Tibial artery (tissue), 4 donors: ENCODE measurements around the gene STON2.

ENCODE experiments used
- DNase-seq, 2 donors: peaks; one replicate each; pipeline ENCODE4 v3.0.0-alpha.2; 2019
- H3K27ac ChIP-seq, 2 donors: fragments of 200-600 bp; sonication (generic) in 1 of 2; 1 replicate in 1 of 2; 2 replicates in 1 of 2; pipeline ENCODE4 v1.5.1; 2018 to 2019; ENCODE audit warnings: mild to moderate bottlenecking in 1 of 2
- H3K27me3 ChIP-seq, 2 donors: fragments of 200-600 bp; sonication (generic) in 1 of 2; one replicate each; pipeline versions ENCODE4 v1.5.1 to v1.6.0; 2016 to 2019
- H3K36me3 ChIP-seq, 3 donors: fragments of 200-600 bp; sonication (generic) in 2 of 3; one replicate each; pipeline ENCODE4 v1.5.1; 2016 to 2019; ENCODE audit warnings: mild to moderate bottlenecking in 2 of 3
- H3K4me1 ChIP-seq, 4 donors: fragments of 200-600 bp; sonication (generic) in 2 of 4; 1 replicate in 3 of 4; 2 replicates in 1 of 4; pipeline ENCODE4 v1.5.1; 2016 to 2019
- H3K4me3 ChIP-seq, 2 donors: fragments of 200-600 bp; sonication (generic) in 1 of 2; 1 replicate in 1 of 2; 2 replicates in 1 of 2; pipeline ENCODE4 v1.5.1; 2018 to 2019; ENCODE audit warnings: mild to moderate bottlenecking in 2 of 2
- H3K9me3 ChIP-seq, 3 donors: fragments of 200-600 bp; sonication (generic) in 1 of 3; one replicate each; pipeline ENCODE4 v1.5.1; 2016 to 2019
- CTCF ChIP-seq, 2 experiments: fragments of 200-600 bp in 1 of 2; fragments of 450-650 bp in 1 of 2; IDR thresholded peaks; one replicate each; pipeline ENCODE4 v1.5.1; 2017 to 2019; ENCODE audit warnings: antibody characterized with exemption in 2 of 2, mild to moderate bottlenecking in 1 of 2, moderate library complexity in 1 of 2
- intact Hi-C: fragments of 100-400 bp; cut with DNase I; formaldehyde crosslinking; loops from one replicate; pipeline ENCODE4 v1.15.0; 2023; ENCODE audit warnings: low total_unique reads

Gene STON2

GRCh38 chr14:81222691-81223090 lies 177.4 kb downstream of the STON2 start:
- Histone ChIP-seq H3K36me3 (no peaks in the 10 kb centered on the region), H3K27ac (no peak overlapping the region), H3K9me3 (no peaks in the 10 kb centered on the region), H3K4me3 (no peak overlapping the region), H3K27me3 (no peaks in the 10 kb centered on the region), H3K4me1 (peaks cover 0 to 21% (median 3%) of the 10 kb centered on the region in 4 donors)
- TF ChIP-seq CTCF (IDR thresholded peaks at IDR 0.05) = no peak
- no peak for DNase-seq
- intact Hi-C loops = loop anchor here (5.0 kb wide), 1 partner anchor 50 kb away; no protein-coding TSS in a partner anchor

- no peak for DNase-seq
- intact Hi-C loops = loop anchor here (5.0 kb wide), 1 partner anchor 50 kb away; no protein-coding TSS in a partner anchor
Measured at GRCh38 chr14:81222126-81222525, 178.0 kb downstream of the STON2 start.

GRCh38 chr14:81221579-81222102 lies 178.5 kb downstream of the STON2 start:
- DNase-seq = no peak
- no peak for TF ChIP-seq CTCF (IDR thresholded peaks at IDR 0.05)
- H3K36me3 ChIP-seq = no peaks in the 10 kb centered on the region
- peak overlapping the region; percentile 92 to 99 for H3K27ac ChIP-seq
- H3K4me1 ChIP-seq = peaks cover 0 to 31% (median 12%) of the 10 kb centered on the region in 4 donors
- intact Hi-C loops = loop anchor here (5.0 kb wide), 1 partner anchor 49 kb away; no protein-coding TSS in a partner anchor
- peak overlapping the region; percentile 84 to 95 for H3K4me3 ChIP-seq
- no peaks in the 10 kb centered on the region for H3K27me3 ChIP-seq
- H3K9me3 ChIP-seq = no peaks in the 10 kb centered on the region

More at GRCh38 chr14:81222126-81222525, 178.0 kb downstream of the STON2 start:
- H3K4me3 ChIP-seq = peak overlapping the region in 1 of 2 donors; percentile 95
- H3K4me1 ChIP-seq = peaks cover 0 to 26% (median 7%) of the 10 kb centered on the region in 4 donors
- no peaks in the 10 kb centered on the region for H3K9me3 ChIP-seq
- no peaks in the 10 kb centered on the region for H3K36me3 ChIP-seq
- no peak for TF ChIP-seq CTCF (IDR thresholded peaks at IDR 0.05)
- no peaks in the 10 kb centered on the region for H3K27me3 ChIP-seq
- peak overlapping the region; percentile 92 to 99 for H3K27ac ChIP-seq

- DNase-seq = peak; percentile 94 to 97
- H3K4me3 ChIP-seq = peak within 1 kb of the TSS; percentile 84 to 95
- peaks cover 0 to 3% (median 2%) of the 10 kb centered on the region in 3 donors for H3K36me3 ChIP-seq
- no peaks in the 10 kb centered on the region for H3K27me3 ChIP-seq
- H3K27ac ChIP-seq = peak within 1 kb of the TSS; percentile 92 to 99
- intact Hi-C loops = loop anchor here (5.0 kb wide), 1 partner anchor 49 kb away; no protein-coding TSS in a partner anchor
- H3K9me3 ChIP-seq = no peaks in the 10 kb centered on the region
- H3K4me1 ChIP-seq = peaks cover 0 to 36% (median 13%) of the 10 kb centered on the region in 4 donors
- TF ChIP-seq CTCF (IDR thresholded peaks at IDR 0.05) = peak in 1 of 2 experiments; percentile 19
Measured at GRCh38 chr14:81220830-81221578, 179.1 kb downstream of the STON2 start, which contains the start of gene GTF2A1. TSS of gene GTF2A1 (minus strand) at chr14:81220959. CDS start at chr14:81220518, 441 bp downstream.

GRCh38 chr14:81220580-81220829 lies 179.6 kb downstream of the STON2 start:
- intact Hi-C loops = loop anchor here (5.0 kb wide), 1 partner anchor 48 kb away; no protein-coding TSS in a partner anchor
- DNase-seq = no peak
- no peak for TF ChIP-seq CTCF (IDR thresholded peaks at IDR 0.05)

More at GRCh38 chr14:81220580-81220829, 179.6 kb downstream of the STON2 start:
- peaks cover 0 to 8% (median 7%) of the 10 kb centered on the region in 3 donors for H3K36me3 ChIP-seq
- no peaks in the 10 kb centered on the region for H3K27me3 ChIP-seq
- H3K27ac ChIP-seq = peak overlapping the region; percentile 92 to 99
- peak overlapping the region; percentile 84 to 95 for H3K4me3 ChIP-seq
- no peaks in the 10 kb centered on the region for H3K9me3 ChIP-seq
- peaks cover 0 to 40% (median 13%) of the 10 kb centered on the region in 4 donors for H3K4me1 ChIP-seq
